HL-60 (cell line): ENCODE measurements around the gene ASCC1.

Source experiments
- DNase-seq, 2 experiments: peaks; one replicate each; pipeline ENCODE4 v3.0.0-alpha.2; 2010 to 2020; ENCODE audit warnings: low read depth in 1 of 2, low spot score in 1 of 2
- H3K27ac ChIP-seq: fragments of 250-450 bp; sonication (Bioruptor Pico); replicated peaks from 2 replicates; pipeline ENCODE4 v1.5.1; 2020; ENCODE audit warnings: mild to moderate bottlenecking, moderate library complexity
- H3K27me3 ChIP-seq: fragments of 250-450 bp; sonication (Bioruptor Pico); 2 replicates; pipeline ENCODE4 v1.5.1; 2021; ENCODE audit warnings: mild to moderate bottlenecking, moderate library complexity; ENCODE audit not compliant: insufficient read depth, poor library complexity, severe bottlenecking
- H3K4me3 ChIP-seq: replicated peaks from 2 replicates; pipeline ENCODE4 v1.5.1; 2011; ENCODE audit warnings: mild to moderate bottlenecking, control low read depth, low read length; ENCODE audit not compliant: insufficient read depth
- GABPA ChIP-seq: IDR thresholded peaks from 2 replicates; pipeline ENCODE4 v1.6.1; 2012; ENCODE audit warnings: low read depth
- POLR2AphosphoS5 ChIP-seq: IDR thresholded peaks from 2 replicates; pipeline ENCODE4 v1.6.1; 2012; ENCODE audit warnings: low read depth
- SPI1 ChIP-seq: IDR thresholded peaks from 2 replicates; pipeline ENCODE4 v1.6.1; 2012; ENCODE audit warnings: low read depth, mild to moderate bottlenecking, borderline replicate concordance
- TF ChIP-seq, protein P1 (sequence below): IDR thresholded peaks from 2 replicates; pipeline ENCODE4 v1.6.1; 2012; ENCODE audit warnings: low read depth; ENCODE audit not compliant: insufficient replicate concordance
- TF ChIP-seq, protein P2 (sequence below): IDR thresholded peaks from one replicate; pipeline ENCODE4 v1.5.1; 2011; ENCODE audit warnings: low read length, control low read depth, inconsistent platforms; ENCODE audit not compliant: insufficient read depth

ASCC1 gene

DNA sequence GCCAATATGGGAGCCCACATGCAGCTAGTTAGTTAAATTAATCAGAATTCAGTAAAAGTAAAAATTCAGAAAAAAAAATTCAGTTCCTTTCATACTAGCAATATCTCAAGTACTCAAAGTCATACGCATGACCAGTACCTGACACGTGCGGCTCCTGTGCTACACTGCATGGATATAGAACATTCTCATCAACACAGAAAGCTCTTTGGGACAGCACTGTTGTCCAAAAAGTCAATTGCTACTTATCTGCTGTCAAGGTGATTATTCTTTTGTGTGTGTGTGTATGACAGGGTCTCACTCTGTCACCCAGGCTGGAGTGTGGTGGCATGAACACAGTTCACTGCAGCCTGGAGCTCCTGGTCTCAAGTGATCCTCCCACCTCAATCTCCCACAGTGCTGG, 15.2 kb downstream of the ASCC1 start:
- TF ChIP-seq GABPA: no peak
- no peak for TF ChIP-seq SPI1
- TF ChIP-seq, protein P1, sequence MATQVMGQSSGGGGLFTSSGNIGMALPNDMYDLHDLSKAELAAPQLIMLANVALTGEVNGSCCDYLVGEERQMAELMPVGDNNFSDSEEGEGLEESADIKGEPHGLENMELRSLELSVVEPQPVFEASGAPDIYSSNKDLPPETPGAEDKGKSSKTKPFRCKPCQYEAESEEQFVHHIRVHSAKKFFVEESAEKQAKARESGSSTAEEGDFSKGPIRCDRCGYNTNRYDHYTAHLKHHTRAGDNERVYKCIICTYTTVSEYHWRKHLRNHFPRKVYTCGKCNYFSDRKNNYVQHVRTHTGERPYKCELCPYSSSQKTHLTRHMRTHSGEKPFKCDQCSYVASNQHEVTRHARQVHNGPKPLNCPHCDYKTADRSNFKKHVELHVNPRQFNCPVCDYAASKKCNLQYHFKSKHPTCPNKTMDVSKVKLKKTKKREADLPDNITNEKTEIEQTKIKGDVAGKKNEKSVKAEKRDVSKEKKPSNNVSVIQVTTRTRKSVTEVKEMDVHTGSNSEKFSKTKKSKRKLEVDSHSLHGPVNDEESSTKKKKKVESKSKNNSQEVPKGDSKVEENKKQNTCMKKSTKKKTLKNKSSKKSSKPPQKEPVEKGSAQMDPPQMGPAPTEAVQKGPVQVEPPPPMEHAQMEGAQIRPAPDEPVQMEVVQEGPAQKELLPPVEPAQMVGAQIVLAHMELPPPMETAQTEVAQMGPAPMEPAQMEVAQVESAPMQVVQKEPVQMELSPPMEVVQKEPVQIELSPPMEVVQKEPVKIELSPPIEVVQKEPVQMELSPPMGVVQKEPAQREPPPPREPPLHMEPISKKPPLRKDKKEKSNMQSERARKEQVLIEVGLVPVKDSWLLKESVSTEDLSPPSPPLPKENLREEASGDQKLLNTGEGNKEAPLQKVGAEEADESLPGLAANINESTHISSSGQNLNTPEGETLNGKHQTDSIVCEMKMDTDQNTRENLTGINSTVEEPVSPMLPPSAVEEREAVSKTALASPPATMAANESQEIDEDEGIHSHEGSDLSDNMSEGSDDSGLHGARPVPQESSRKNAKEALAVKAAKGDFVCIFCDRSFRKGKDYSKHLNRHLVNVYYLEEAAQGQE: no peak
- TF ChIP-seq POLR2AphosphoS5: no peak
- TF ChIP-seq, protein P2, sequence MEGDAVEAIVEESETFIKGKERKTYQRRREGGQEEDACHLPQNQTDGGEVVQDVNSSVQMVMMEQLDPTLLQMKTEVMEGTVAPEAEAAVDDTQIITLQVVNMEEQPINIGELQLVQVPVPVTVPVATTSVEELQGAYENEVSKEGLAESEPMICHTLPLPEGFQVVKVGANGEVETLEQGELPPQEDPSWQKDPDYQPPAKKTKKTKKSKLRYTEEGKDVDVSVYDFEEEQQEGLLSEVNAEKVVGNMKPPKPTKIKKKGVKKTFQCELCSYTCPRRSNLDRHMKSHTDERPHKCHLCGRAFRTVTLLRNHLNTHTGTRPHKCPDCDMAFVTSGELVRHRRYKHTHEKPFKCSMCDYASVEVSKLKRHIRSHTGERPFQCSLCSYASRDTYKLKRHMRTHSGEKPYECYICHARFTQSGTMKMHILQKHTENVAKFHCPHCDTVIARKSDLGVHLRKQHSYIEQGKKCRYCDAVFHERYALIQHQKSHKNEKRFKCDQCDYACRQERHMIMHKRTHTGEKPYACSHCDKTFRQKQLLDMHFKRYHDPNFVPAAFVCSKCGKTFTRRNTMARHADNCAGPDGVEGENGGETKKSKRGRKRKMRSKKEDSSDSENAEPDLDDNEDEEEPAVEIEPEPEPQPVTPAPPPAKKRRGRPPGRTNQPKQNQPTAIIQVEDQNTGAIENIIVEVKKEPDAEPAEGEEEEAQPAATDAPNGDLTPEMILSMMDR: no peak
- Histone ChIP-seq H3K4me3 (no peak overlapping the region), H3K27me3 (no peaks in the 10 kb centered on the region), H3K27ac (no peak overlapping the region)
- no peak for DNase-seq

DNA sequence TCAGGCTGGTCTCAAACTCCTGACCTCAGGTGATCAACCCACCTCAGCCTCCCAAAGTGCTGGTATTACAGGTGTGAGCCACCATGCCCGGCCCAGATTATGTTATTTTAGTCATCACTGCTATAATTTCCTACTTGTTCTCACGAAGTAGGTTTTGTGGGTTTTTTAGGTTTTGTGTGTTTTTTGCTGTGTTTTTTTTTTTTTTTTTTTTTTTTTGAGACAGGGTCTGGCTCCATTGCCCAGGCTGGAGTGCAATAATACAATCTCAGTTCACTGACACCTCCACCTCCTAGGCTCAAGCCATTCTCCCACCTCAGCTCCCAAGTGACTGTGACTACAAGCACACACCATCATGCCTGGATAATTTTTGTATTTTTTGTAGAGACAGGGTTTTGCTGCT, 21.1 kb downstream of the ASCC1 start:
- TF ChIP-seq GABPA (no peak), POLR2AphosphoS5 (no peak), SPI1 (no peak)
- TF ChIP-seq, protein P1: no peak
- TF ChIP-seq, protein P2: no peak
- H3K27ac ChIP-seq: no peak overlapping the region
- no peak for DNase-seq

DNA sequence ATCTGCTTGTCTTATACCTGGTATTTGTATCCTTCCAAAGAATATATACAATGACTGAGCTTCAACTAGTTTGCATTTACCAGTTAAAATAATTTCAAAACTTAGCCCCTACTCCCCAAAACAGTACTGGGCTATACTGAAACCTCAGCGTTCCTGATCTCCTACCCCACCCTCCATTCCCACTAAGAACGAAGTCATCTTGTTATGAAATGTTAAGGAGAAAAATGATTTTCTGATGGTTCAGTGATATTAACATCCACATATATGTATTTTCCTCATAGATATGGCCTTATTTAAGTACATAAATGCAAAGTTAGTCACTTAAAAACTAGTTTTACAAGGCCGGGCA, 29.1 kb downstream of the ASCC1 start:
- no peaks in the 10 kb centered on the region for H3K27me3 ChIP-seq
- no peak for DNase-seq
- no peak overlapping the region for H3K27ac ChIP-seq
- no peak overlapping the region for H3K4me3 ChIP-seq
- TF ChIP-seq POLR2AphosphoS5 (no peak), GABPA (no peak), SPI1 (no peak)
- TF ChIP-seq, protein P1: no peak
- TF ChIP-seq, protein P2: no peak

More for the DNA sequence above, 21.1 kb downstream of the ASCC1 start:
- Histone ChIP-seq H3K4me3 (no peak overlapping the region), H3K27me3 (no peaks in the 10 kb centered on the region)
